ENCODE data around the gene ZNF414. TPM values are rescaled to one million over a fixed set of nuclear protein-coding genes. Genes with fewer than 3 reads are reported as not detected.
"Not testable (repeated sequence)": the region's sequence is repeated elsewhere in the genome, so short reads cannot be mapped to it uniquely, and the experiment has no call there.

The ZNF414 gene
- total RNA-seq, 2 donors from 2014 or later, result 22.6 to 23.7 TPM

DNA sequence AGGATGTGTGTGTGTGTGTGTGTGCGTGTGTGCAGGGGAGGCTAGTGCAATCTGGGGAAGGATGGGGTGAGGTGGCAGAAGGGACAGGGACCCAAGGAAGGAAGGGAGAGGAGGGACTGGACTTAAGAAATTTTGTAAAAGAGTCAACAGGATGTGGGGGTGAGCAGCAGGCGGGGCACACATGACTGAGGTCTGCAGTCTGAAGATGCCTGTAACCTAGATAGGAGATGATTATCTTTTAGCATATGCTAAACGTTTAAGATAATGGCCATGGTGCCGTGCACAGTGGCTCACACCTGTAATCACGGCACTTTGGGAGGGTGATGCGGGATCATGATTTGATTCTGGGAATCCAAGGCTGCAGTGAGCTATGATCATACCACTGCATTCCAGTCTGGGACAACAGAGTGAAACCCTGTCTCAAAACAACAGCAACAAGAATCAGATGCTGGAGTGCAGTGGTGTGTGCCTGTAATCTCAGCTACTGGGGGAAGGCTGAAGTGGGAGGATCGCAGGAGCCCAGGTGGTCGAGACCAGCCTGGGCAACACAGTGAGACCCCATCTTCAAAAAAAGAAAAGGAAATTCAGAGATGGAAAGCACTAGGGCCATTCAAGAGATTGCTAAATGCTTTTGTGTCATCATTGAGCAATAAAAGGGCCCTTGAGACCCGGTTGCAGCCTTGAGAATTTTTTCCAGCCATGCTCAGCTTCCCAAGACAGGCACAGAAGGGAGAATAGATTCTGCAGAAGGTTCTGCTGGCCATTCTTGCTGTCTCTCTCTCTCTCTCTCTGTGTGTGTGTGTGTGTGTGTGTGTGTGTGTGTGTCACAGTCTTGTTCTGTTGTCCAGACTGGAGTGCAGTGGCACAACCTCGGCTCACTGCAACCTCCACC, 3.8 kb upstream of the ZNF414 start:
- 82 to 87% methylated on average over 8 to 10 of the region's 10 CpGs for WGBS, 2 experiments (ENCODE audit: insufficient coverage in 1 of 2, insufficient read length in 1 of 2)

GRCh38 chr19:8515317-8515716, 1.4 kb upstream of the ZNF414 start:
- H3K36me3 Mint-ChIP-seq (ENCODE audit: low read depth), result peaks cover 12% of the 10 kb centered on the region
- no peak overlapping the region for H3K9ac ChIP-seq (ENCODE audit: extremely low read depth, low read length, poor library complexity, severe bottlenecking)
- H3K27me3 ChIP-seq (ENCODE audit: control insufficient read depth, insufficient read depth, low read length, poor library complexity, severe bottlenecking), result no peaks in the 10 kb centered on the region
- no peak for TF ChIP-seq CTCF (conservative IDR thresholded peaks at IDR 0.05)
- H3K4me3 Mint-ChIP-seq, result peak overlapping the region; percentile 1
- no peak overlapping the region for H3K27ac Mint-ChIP-seq
- peaks cover under 1% of the 10 kb centered on the region for H3K36me3 ChIP-seq (ENCODE audit: control insufficient read depth, insufficient read depth, low read length)
- H3K27me3 Mint-ChIP-seq (ENCODE audit: insufficient read depth), result no peaks in the 10 kb centered on the region
- H3K4me1 Mint-ChIP-seq, result peaks cover 7% of the 10 kb centered on the region
- H3K4me3 ChIP-seq (ENCODE audit: low read length), result no peak overlapping the region
- H3K9me3 ChIP-seq (ENCODE audit: control insufficient read depth, low read length), result no peaks in the 10 kb centered on the region
- no peak for DNase-seq
- H3K9me3 Mint-ChIP-seq, result peaks cover 1% of the 10 kb centered on the region
- H3K27ac ChIP-seq (ENCODE audit: low read depth, low read length), result no peak overlapping the region
- 93 to 96% methylated on average over 10 to 11 of the region's 11 CpGs for WGBS, 2 experiments (ENCODE audit: insufficient coverage in 1 of 2, insufficient read length in 1 of 2)
- H3K4me1 ChIP-seq (ENCODE audit: control insufficient read depth, insufficient read depth, low read length), result peaks cover 5% of the 10 kb centered on the region

More for the DNA sequence above, 3.8 kb upstream of the ZNF414 start:
- DNase-seq, result no peak
- Mint-ChIP-seq H3K4me3 (no peak overlapping the region), H3K36me3 (ENCODE audit: low read depth) (peaks cover 2% of the 10 kb centered on the region), H3K9me3 (peaks cover 1% of the 10 kb centered on the region), H3K4me1 (peaks cover 7% of the 10 kb centered on the region), H3K27me3 (ENCODE audit: insufficient read depth) (no peaks in the 10 kb centered on the region), H3K27ac (no peak overlapping the region)
- peaks cover 2% of the 10 kb centered on the region for H3K4me1 ChIP-seq (ENCODE audit: control insufficient read depth, insufficient read depth, low read length)
- no peak overlapping the region for H3K4me3 ChIP-seq (ENCODE audit: low read length)
- H3K36me3 ChIP-seq (ENCODE audit: control insufficient read depth, insufficient read depth, low read length), result no peaks in the 10 kb centered on the region
- no peak for TF ChIP-seq CTCF (conservative IDR thresholded peaks at IDR 0.05)
- H3K27ac ChIP-seq (ENCODE audit: low read depth, low read length), result no peak overlapping the region
- no peaks in the 10 kb centered on the region for H3K27me3 ChIP-seq (ENCODE audit: control insufficient read depth, insufficient read depth, low read length, poor library complexity, severe bottlenecking)
- H3K9ac ChIP-seq (ENCODE audit: extremely low read depth, low read length, poor library complexity, severe bottlenecking), result no peak overlapping the region
- no peaks in the 10 kb centered on the region for H3K9me3 ChIP-seq (ENCODE audit: control insufficient read depth, low read length)

- not testable (repeated sequence) for DNase-seq; H3K9me3 Mint-ChIP-seq; H3K4me1 ChIP-seq (ENCODE audit: control insufficient read depth, insufficient read depth, low read length); H3K36me3 ChIP-seq (ENCODE audit: control insufficient read depth, insufficient read depth, low read length); H3K4me1 Mint-ChIP-seq; H3K27me3 ChIP-seq (ENCODE audit: control insufficient read depth, insufficient read depth, low read length, poor library complexity, severe bottlenecking); H3K27me3 Mint-ChIP-seq (ENCODE audit: insufficient read depth); H3K9me3 ChIP-seq (ENCODE audit: control insufficient read depth, low read length); H3K9ac ChIP-seq (ENCODE audit: extremely low read depth, low read length, poor library complexity, severe bottlenecking); H3K27ac Mint-ChIP-seq
- WGBS, 2 experiments (ENCODE audit: insufficient coverage in 1 of 2, insufficient read length in 1 of 2), result 88 to 89% methylated on average over 20 to 21 of the region's 21 CpGs
- H3K4me3 ChIP-seq (ENCODE audit: low read length), result peak overlapping the region; percentile 82
- H3K36me3 Mint-ChIP-seq (ENCODE audit: low read depth), result peaks cover 13% of the 10 kb centered on the region
- peak overlapping the region; percentile 81 for H3K4me3 Mint-ChIP-seq
- peak overlapping the region; percentile 88 for H3K27ac ChIP-seq (ENCODE audit: low read depth, low read length)
Measured at GRCh38 chr19:8514505-8515009, 590 bp upstream of the ZNF414 start.
